RWPE2 (cell line): ENCODE results near the gene COP1.
"Not testable (repeated sequence)": the region's sequence is repeated elsewhere in the genome, so short reads cannot be mapped to it uniquely, and the experiment has no call there.

ENCODE experiments used
- ATAC-seq: fragments of 200-7000 bp; cut with Tn5 transposase; 3 replicates; pipeline ENCODE4 v1.9.1; 2021; ENCODE audit warnings: low read depth
- DNase-seq: peaks from one replicate; pipeline ENCODE4 v3.0.0-alpha.2; 2020; ENCODE audit warnings: low spot score
- H3K27ac ChIP-seq: fragments of 450-650 bp; 2 replicates; pipeline ENCODE4 v1.5.1; 2017; ENCODE audit warnings: mild to moderate bottlenecking; ENCODE audit not compliant: poor library complexity, severe bottlenecking
- H3K27me3 ChIP-seq: fragments of 250-450 bp; sonication (Bioruptor Pico); 2 replicates; pipeline ENCODE4 v1.5.1; 2021; ENCODE audit warnings: mild to moderate bottlenecking, moderate library complexity; ENCODE audit not compliant: insufficient read depth, poor library complexity, severe bottlenecking
- H3K36me3 ChIP-seq: fragments of 250-450 bp; sonication (Bioruptor Pico); 2 replicates; pipeline ENCODE4 v1.5.1; 2020; ENCODE audit warnings: low read depth, mild to moderate bottlenecking, moderate library complexity
- H3K4me1 ChIP-seq: fragments of 250-450 bp; sonication (Bioruptor Pico); 2 replicates; pipeline ENCODE4 v1.5.1; 2021; ENCODE audit warnings: mild to moderate bottlenecking, moderate library complexity; ENCODE audit not compliant: insufficient read depth, poor library complexity, severe bottlenecking
- H3K4me3 ChIP-seq: fragments of 250-450 bp; sonication (Bioruptor Pico); 2 replicates; pipeline ENCODE4 v1.5.1; 2021; ENCODE audit warnings: mild to moderate bottlenecking, moderate library complexity; ENCODE audit not compliant: severe bottlenecking
- H3K9me3 ChIP-seq: fragments of 250-450 bp; sonication (Bioruptor Pico); 2 replicates; pipeline ENCODE4 v1.5.1; 2021; ENCODE audit warnings: mild to moderate bottlenecking, moderate library complexity; ENCODE audit not compliant: severe bottlenecking
- TF ChIP-seq, protein P1 (sequence below): fragments of 450-650 bp; IDR thresholded peaks from one replicate; pipeline ENCODE4 v1.5.1; 2017; ENCODE audit warnings: mild to moderate bottlenecking, moderate library complexity; ENCODE audit not compliant: poor library complexity, severe bottlenecking

The COP1 gene

DNA sequence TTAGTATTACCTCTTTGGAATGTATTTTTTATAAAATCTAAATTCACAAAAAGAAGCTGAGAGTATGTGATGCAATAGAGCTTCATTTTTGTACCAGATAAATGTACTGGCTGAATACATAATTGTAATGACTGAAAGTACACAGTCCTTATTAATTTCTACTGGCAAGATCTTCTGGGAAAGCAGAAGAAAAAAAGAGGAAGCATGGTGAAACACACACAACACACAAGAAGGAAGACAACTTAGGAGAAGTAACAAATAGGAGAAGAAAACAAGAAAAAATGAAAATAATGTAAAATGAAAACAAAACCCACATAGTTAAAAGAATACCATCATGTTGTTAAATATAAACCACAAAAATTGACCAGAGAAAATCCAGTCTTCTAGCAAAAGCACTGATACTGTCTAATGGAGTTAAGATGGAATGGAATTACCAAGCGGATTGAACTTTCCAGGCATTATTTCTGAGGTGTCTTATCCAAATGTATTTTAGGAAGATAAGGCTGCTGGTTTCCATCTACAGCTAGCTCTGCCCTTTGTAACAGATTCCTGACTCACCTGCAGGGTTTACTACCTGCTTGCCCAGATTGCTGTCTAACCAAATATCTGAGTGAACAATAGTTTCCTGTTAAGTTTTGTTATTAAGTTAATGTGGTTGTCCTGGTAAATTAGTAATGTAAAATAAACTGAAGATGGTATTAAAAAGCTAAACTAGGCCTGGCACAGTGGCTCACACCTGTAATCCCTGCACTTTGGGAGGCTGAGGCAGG is 4.5 kb upstream of the COP1 start:
- TF ChIP-seq, protein P1, sequence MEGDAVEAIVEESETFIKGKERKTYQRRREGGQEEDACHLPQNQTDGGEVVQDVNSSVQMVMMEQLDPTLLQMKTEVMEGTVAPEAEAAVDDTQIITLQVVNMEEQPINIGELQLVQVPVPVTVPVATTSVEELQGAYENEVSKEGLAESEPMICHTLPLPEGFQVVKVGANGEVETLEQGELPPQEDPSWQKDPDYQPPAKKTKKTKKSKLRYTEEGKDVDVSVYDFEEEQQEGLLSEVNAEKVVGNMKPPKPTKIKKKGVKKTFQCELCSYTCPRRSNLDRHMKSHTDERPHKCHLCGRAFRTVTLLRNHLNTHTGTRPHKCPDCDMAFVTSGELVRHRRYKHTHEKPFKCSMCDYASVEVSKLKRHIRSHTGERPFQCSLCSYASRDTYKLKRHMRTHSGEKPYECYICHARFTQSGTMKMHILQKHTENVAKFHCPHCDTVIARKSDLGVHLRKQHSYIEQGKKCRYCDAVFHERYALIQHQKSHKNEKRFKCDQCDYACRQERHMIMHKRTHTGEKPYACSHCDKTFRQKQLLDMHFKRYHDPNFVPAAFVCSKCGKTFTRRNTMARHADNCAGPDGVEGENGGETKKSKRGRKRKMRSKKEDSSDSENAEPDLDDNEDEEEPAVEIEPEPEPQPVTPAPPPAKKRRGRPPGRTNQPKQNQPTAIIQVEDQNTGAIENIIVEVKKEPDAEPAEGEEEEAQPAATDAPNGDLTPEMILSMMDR = no peak
- no peaks in the 10 kb centered on the region for H3K36me3 ChIP-seq
- H3K27me3 ChIP-seq = no peaks in the 10 kb centered on the region
- H3K9me3 ChIP-seq = no peaks in the 10 kb centered on the region
- peaks cover 3% of the 10 kb centered on the region for H3K4me1 ChIP-seq
- DNase-seq = no peak
- no peak overlapping the region for H3K4me3 ChIP-seq
- H3K27ac ChIP-seq = no peak overlapping the region
- no peak for ATAC-seq

DNA sequence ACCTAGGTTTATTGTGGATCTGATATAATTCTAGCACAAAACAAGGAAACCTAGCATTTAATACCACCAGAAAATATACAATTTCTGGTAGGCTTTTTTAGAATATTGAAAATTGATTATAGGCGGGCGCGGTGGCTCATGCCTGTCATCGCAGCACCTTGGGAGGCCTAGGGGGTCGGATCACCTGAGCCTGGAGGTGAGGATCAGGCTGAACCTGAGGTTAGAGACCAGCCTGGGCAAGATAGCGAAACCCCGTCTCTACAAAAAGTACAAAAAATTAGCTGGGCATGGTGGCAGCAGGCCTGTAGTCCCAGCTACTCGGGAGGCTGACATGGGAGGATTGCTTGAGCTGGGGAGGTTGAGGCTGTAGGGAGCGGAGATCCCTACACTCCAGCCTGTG is 948 bp upstream of the COP1 start:
- TF ChIP-seq, protein P1 = no peak
- Histone ChIP-seq H3K36me3 (no peaks in the 10 kb centered on the region), H3K27me3 (no peaks in the 10 kb centered on the region), H3K4me3 (peak overlapping the region; percentile 70), H3K27ac (peak overlapping the region; percentile 80), H3K4me1 (peaks cover 14% of the 10 kb centered on the region), H3K9me3 (no peaks in the 10 kb centered on the region)
- no peak for ATAC-seq
- no peak for DNase-seq

DNA sequence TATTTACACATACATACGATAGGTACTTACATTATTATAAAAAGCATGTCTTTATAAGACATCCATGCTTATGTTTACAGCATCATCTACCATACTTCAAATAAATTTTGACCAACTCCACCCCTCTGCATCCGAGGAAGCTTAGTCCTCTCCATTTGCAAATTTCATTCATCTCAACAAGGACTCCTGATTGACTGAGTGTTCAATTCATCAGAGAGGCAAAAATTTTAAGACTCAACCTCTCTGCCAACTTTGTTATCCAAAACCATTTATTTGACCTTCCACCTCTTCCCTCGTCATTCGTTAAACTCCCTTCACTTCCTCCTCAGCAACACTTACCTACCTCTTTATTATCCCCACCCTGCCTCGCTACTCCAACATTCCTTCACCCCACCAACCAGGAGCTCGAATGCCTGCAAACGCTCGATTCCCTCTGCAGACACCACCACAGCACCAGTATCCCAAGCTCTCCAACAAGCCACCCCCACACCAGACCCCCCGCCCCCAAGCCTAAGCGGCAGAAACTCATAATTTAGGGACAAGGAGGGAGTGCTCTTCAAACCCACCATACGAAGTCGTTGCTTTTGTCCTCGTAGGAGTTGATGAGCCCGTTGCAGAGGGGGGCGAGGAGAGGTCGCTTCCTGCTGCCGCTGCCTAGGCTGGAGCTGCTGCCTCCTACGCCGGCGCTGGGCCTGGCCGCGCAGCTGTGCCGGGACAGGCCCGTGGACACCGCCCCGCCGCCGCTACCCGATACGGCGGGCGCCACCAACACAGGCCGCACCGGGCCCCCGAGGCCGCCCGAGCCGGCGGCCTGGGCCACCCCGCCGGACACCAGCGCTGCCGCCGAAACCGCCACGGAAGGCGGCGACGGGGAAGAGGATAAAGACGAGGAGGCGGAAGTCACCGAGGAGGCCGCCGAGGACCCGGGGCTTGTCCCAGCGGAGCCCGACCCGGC is 803 bp downstream of the COP1 start:
- H3K27me3 ChIP-seq = no peaks in the 10 kb centered on the region
- no peaks in the 10 kb centered on the region for H3K9me3 ChIP-seq
- no peaks in the 10 kb centered on the region for H3K36me3 ChIP-seq
- TF ChIP-seq, protein P1 = no peak
- DNase-seq (peak; percentile 51), ATAC-seq (peak; percentile 50)
- H3K4me1 ChIP-seq = peaks cover 14% of the 10 kb centered on the region
- peak overlapping the region; percentile 80 for H3K27ac ChIP-seq
- peak overlapping the region; percentile 70 for H3K4me3 ChIP-seq

DNA sequence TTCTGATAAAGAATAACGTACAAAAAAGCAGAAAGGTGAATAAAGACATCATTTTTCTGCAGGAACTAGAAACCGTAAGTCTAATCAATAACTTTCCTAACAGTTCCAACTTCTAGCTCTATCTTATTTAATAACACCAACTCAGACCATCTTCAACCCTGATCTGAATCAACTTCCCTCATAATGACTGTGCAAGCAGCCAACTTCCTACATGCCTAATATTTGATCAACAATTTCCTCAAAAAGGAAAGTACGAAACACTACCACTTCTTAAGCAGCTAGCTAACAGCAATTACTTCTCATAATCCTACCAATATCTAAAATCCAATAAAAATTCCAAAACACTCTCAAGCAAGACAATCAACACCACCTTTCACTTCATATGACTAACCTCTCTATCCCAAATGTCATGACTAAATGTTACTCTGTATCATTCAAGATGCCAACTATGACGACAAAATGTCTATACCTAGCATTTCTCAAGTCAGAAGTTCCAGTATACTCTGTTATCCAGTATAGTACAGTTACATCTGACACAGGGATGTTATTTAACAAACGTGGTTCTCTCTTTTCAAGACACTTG is 1.7 kb downstream of the COP1 start:
- Histone ChIP-seq H3K36me3 (no peaks in the 10 kb centered on the region), H3K27me3 (no peaks in the 10 kb centered on the region), H3K4me1 (peaks cover 16% of the 10 kb centered on the region), H3K9me3 (no peaks in the 10 kb centered on the region), H3K27ac (peak overlapping the region; percentile 80), H3K4me3 (peak overlapping the region; percentile 70)
- DNase-seq (no peak), ATAC-seq (no peak)
- TF ChIP-seq, protein P1 = no peak

DNA sequence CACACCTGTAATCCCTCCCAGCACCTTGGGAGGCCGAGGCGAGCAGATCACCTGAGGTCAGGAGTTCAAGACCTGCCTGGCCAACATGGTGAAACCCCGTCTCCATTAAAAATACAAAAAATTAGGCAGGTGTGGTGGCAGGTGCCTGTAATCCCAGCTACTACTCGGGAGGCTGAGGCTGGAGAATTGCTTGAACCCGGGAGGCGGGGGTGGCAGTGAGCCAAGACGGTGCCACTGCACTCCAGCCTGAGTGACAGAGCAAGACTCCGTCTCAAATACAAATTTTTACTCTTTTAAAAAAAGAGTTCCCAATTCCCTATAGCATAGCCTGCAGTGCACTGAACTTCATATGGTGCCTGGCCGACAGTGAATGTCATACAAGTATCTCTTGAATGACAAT is 2.4 kb downstream of the COP1 start:
- H3K9me3 ChIP-seq, H3K27me3 ChIP-seq, H3K27ac ChIP-seq, DNase-seq, H3K36me3 ChIP-seq, ATAC-seq: not testable (repeated sequence)
- Histone ChIP-seq H3K4me3 (peak overlapping the region; percentile 70), H3K4me1 (peaks cover 16% of the 10 kb centered on the region)
